HG02798 (cell line): Measurements from ENCODE around the gene ACTR6.
"Not testable (repeated sequence)": the region's sequence is repeated elsewhere in the genome, so short reads cannot be mapped to it uniquely, and the experiment has no call there.

ENCODE experiments used
- ATAC-seq: cut with Tn5 transposase; IDR thresholded peaks from one replicate; pipeline ENCODE4 v1.9.1; 2021; ENCODE audit warnings: mild to moderate bottlenecking; ENCODE audit not compliant: unreplicated experiment, poor library complexity

Gene ACTR6

DNA sequence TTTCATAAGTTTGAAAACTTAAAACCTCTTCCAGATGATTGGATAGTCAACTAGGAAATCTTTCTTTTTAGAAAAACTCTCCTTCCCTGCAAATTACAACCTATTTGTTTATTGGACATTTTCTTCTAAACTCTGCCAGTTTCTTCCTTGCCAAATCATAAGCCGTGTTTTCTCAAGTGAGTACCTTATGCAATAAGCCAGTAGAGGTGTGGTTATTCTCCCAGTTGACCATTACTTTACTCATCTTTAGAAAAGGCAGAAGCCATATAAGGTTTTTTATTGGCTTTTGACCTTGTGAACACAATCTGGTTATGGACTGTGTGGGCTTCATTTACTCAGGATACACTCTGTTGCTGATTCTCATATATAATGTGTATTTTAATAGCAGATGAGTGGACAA is 14.6 kb downstream of the ACTR6 start:
- ATAC-seq, result no peak

DNA sequence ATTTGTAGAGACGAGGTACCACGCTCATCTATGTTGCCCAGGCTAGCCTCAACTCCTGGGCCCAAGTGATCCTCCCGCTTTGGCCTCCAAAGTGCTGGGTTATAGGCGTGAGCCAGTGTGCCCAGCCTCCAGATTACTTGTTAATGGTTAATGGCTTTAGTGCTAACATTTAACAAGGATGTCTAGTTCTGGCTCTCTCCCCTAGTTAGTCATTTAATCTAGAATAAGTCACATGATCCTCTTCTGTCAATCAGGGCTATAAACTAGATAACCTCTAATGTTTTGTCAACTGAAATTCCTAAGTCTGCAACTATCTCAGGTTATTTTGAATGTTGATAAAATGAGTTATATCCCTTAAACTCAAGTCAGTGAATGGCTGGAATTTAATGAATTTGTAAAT is 15.7 kb downstream of the ACTR6 start:
- no peak for ATAC-seq

DNA sequence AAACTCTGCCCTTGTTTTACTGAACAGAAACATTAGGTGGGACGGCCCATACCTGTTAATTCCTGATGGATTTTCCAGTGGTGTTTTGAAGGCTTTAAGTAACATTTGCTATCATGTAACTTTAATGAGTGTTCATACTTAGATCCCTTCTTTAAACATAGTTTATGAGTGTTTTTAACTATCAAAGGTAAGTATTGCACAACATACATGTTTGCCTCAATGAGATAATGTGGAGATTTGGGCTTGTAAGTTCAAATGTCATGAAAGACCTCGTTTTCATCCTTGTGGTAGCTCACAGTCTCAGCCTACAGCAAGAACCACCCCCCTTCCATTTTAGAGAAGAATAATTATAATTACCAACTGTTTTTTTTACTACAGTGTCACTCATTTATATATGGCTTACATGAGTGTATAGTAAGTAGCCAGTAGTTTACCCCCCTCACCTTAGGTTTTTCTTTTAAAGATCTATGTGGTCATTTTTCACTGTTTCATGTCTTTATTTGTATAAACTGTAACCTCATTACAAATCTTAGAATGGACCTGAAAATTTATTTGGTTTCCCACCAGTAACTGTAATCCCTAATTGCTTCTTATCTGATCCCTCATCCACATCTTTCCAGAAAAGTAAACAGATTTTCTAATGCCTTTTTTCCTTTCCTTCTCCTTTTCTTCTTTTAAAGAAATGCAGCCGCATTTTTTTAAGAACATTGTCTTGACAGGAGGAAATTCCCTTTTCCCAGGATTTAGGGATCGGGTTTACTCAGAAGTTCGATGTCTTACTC is 18.9 kb downstream of the ACTR6 start:
- ATAC-seq, result no peak

DNA sequence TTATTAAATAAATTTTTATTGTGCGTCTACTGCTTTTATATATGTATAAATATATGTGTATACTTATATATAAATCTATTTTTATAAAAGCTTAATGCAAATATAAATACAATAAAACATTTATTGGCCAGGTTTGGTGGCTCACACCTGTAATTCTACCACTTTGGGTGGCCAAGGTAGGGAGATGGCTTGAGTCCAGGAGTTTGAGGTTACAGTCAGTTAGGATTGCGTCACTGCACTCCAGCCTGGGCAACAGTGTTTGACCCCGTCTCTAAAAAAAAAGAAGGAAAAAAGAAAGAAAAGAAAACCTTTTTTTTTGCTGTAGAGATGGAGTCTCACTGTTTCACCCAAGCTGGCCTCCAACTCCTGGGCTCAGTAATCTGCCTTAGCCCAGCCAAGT is 20.9 kb downstream of the ACTR6 start:
- ATAC-seq, result no peak

DNA sequence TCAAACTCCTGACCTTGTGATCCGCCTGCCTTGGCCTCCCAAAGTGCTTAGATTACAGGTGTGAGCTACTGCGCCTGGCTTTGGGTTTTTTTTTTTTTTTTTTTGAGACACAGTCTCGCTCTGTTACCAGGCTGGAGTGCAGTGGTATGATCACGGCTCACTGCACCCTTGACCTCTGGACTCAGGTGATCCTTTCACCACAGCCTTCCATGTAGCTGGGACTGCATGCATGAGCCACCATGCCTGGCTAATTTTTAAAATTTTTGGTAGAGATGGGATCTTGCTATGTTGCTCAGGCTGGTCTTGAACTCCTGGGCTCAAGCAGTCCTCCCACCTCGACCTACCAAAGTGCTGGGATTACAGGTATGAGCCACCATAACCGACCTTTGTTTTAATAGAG is 21.6 kb downstream of the ACTR6 start:
- not testable (repeated sequence) for ATAC-seq

DNA sequence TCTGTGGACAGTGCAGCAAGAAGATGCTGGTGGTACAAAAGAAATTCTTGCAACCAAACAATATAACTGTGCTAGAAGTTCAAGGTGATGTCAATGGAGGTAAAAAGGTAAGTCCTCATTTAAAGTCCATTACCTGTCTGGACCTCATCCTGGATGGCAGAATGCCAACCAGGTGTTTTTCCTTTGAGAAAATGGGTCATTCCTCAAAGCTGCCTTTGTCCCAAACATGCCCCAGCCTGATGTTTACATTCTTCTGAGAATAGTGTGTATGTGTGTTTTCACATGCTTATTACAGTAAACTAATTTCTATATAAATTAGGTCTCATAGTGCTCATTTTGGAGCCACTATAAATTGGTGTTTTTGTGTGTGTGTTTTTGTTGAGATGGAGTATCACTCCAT is 24.9 kb downstream of the ACTR6 start:
- no peak for ATAC-seq

DNA sequence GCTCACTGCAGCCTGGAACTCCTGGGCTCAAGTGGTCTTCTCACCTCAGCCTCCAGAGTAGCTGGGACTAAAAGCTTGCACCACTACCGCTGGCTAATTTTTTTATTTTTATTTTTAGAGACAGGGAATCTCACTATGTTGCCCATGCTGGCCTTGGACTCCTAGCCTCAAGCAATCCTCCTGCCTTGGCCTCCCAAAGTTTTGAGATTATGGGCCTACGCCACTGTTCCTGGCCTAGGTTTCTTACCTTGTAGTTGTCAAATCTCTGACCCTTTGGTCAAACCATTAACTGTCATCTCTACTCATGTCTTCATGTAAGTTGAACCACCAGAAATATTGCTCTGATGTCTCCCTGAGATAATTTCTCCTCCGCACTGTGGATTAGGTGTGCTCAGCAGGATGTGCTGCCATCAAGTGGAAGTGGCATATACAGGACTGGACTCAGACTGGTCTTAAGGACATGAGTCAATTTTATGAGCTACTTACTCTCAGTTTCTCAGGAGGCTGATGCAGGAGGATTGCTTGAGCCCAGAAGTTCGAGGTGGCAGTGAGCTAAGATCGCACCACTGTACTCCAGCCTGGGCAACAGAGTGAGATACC is 28.5 kb downstream of the ACTR6 start:
- ATAC-seq, result no peak

DNA sequence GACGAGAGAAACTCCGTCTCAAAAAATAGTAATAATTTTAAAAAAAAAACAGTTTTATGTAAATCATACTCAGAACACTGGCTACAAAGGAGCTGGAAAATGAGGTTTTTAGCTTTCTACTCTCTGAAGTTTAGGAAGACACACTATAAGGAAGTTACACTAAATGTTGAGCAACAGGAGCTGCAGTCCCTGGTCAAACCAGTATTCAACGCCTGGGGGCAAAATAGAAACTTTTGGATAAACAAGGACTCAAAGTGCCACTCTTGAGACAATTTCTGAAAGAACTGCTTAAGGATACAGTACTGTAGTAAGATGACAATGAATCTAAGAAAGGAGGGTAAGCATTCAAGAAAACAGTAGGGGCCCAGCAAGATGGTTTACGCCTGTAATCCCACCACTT is 29.3 kb downstream of the ACTR6 start:
- no peak for ATAC-seq

DNA sequence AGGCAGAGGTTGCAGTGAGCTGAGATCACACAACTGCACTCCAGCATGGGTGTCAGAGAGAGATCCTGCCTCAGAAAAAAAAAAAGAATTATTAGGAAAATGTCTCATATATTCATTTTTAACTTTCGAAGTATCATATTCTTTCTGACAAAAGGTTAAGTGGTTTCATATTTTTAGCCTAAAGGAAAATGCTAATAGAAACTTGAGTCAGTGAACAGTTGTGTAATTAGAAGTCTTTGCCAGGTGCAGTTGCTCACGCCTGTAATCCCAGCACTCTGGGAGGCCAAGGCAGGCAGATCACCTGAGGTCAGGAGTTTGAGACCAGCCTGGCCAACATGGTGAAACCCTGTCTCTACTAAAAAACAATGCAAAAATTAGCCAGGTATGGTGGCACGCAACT is 31.3 kb downstream of the ACTR6 start:
- ATAC-seq, result not testable (repeated sequence)

DNA sequence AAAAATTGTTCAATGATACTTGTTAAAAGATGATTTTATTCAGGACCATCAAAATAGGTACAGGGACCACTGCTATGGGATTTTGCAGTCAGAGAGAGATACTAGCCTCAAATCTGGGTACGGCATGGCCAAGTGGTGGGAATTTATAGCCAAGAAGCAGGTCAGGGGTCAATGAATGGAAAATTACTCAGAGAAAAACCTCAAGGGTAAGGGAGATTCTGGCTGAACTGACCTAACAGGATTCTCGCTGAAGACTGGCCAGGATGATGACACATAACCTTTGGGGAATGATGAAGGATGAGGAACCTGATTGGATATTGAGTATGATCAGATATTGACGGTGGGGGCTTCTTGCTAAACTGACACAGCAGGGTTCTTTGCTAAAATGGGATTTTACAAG is 33.6 kb downstream of the ACTR6 start:
- ATAC-seq, result no peak

DNA sequence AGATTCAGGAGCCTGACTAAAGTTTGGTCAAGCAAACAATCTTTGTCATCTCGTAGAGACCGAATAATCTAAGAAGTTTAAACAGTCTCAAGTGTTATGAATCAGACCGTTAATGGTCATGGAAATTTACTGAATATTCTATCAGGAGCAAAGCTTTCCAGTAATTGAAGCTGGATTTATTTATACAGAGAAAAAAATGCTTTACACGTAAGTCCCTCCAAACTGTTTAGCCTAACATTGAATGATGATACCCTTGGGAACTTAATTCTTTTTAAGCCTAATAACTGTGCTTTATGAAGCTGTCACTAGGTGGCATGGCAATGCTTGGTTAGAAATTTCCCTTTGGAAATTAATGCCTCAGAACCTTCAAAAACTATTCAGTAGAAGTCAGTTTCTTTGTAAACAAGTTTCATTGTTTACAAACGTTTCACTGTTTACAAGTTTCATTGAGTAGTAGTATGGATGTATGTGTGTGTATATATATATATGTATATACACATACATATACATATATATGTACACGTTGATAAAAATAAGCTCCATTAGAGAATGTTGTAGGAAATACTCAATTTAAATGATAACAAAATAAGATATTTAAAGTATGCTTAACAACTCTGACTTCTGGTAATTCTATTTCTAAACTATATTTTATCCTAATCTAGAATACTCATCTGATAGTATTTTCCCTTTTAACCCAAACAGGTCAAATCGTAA is 34.1 kb downstream of the ACTR6 start:
- no peak for ATAC-seq

DNA sequence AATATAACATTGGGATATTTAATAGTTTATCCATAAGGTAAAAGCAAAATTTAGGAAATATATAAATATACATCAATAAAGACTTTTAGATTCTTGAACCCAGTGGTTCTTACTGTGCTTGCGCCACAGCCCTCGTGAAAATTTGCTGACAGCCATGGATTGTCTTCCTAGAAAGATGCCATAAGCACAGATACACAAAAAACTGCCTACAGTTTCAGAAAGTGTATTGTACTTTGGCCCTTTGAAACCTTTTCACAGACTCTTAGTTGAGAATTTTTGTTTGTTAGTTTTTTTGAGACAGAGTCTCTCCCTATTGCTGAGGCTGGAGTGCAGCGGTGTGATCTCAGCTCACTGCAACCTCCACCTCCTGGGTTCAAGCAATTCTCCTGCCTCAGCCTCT is 38.2 kb downstream of the ACTR6 start:
- ATAC-seq, result no peak

DNA sequence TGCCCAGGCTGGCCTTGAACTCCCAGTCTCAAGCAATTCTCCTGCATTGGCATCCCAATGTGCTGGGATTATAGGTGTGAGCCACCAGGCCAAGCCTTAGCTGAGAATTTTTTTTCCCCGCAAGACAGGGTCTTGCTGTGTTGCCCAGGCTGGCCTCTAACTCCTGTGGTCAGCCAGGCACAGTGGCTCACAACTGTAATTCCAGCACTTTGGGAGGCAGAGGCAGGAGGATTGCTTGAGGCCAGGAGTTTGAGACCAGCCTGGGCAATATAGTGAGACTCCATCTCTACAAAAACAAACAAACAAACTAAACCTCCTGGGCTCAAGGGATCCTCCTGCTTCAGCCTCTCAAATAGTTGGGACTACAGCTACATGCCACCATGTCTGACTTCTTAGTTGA is 39.0 kb downstream of the ACTR6 start:
- no peak for ATAC-seq

DNA sequence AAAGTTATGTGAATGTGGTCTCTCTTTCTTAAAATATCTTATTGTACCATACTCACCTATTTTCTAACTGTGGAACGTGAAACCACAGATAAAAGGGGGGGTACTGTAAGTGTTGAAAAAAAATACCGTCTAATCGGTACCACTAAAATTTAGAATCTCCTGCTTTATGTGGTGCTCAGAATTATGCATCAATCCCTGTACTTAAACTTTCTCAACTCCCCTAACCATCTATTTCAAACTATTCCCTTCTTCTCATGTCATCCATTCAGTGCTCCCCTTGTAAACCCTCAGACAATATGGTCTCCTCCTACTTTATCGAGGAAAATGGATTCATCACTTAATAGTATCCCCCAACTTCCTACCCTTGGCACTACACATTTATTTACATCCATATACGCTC is 42.5 kb downstream of the ACTR6 start:
- no peak for ATAC-seq

DNA sequence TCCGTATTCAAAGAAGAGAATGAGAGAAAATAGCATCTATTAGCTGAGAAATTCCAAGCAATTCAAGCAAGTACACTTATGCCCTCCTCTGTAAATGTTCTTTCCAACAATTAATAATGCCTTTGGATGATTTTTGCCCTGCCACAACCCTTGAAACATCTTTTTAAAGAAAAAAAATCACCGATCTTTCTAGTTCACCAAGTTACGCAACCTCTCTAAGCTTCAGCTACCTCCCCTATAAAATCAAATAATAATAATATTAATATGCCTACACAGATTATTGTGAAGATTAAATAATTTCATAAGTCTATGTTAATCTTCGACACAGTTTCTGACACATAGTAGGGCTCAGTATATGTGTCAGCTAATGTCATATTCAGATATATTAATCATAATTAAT is 47.1 kb downstream of the ACTR6 start:
- ATAC-seq, result no peak

DNA sequence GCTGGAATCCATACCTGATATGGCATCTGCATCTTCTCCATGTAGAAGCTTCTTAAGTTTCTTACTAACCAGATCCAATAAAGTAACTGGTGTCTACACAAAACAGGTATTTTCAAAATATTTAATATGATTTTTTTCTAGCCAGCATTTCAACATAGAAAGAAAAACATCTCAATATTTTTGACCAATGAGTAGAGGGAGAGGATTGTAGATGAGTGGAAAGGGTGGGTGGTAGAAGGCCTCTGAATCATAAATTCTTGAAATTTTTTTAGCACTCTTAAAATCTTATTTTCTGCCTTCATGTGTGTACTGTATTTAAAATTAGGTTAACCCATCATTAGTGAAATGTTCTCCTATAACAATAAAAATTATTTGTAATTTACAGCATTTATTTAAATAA is 48.3 kb downstream of the ACTR6 start:
- ATAC-seq, result no peak

DNA sequence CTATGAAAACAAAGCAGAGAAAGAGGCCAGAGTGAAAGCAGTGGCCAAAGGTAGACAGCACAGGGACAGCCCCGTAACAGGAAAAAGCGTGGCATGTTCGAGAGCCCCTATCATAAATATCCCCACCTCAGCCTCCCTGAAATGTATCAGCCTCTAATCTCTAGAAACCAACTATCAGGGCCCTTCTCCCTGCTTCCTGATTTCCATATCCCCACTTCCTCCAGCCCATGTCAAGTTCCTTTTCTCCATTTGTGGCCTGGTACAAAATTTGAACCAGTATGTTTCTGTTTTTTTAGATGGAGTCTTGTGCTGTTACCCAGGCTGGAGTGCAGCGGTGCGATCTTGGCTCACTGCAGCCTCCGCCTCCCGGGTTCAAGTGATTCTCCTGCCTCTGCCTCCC is 49.3 kb downstream of the ACTR6 start:
- ATAC-seq, result no peak

DNA sequence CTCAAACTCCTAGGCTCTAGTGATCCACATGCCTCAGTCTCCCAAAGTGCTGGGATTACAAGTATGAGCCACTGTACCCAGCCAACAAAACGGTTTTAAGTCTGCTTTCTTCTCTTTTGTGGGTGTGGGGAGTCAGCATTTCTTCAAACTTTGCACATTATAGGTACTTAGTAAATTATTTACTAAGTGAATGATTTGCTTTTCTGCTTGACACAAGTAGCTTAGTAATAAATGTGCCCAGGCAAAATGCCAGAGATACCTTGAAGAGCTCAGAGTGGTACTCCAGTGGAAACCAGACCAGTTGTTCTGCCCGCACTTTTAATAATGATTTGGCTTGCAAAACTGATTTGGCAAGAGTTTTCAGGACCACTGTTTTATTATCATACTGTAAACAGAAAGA is 51.3 kb downstream of the ACTR6 start:
- ATAC-seq, result no peak

DNA sequence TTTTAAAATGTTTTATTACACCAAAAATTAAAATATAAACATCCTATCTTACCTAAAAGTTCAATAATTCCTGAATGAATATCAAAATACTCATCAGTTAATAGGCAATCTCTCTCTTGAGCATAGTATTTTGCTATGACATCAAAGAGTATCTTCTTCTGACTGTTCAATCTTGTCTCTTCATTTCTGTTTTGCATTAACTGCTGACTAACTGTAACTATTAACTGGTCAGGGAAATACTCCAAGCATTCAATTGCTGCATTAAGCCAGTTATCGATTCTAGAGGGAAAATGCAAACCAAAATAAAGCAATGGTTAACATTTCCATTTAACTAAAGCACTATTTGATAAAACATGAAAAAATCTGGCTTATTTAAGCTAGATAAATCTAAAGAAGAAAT is 52.8 kb downstream of the ACTR6 start:
- ATAC-seq, result no peak

DNA sequence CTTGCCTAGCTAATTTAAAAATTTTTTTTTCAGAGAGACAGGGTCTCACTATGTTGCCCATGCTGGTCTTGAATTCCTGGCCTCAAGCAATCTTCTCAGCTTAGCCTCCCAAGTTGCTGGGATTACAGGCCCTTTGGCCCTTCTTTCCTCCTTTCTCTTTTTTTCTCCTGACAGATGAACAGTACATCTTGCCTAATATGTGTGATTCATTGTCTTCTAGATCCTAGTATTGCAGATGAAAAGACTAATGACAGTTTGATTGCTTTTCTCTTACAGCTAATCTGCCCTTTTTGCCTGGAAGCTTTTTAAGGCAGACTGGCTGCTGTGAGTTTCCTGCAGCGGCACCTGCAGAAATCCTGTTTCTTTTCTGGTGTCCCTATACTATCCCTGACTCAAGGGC is 54.3 kb downstream of the ACTR6 start:
- ATAC-seq, result no peak

DNA sequence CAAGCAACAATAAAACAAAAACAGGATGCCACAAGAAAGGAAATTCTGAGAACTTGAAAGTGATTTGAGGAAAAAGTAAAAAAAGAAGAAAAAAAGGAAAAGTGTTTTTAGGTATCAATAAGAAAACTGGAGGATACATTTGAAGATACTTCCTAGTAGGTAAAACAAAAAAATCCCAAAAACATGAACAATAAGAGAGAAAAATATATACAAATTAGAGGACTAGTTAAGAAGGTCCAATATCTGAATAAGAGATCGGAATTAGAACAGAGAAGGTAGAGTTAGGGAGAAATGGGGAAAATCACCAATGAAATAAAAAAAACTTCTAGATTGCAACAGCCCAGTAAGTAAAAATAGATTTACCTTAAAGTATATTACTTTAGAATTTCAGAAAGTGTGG is 57.5 kb downstream of the ACTR6 start:
- no peak for ATAC-seq

DNA sequence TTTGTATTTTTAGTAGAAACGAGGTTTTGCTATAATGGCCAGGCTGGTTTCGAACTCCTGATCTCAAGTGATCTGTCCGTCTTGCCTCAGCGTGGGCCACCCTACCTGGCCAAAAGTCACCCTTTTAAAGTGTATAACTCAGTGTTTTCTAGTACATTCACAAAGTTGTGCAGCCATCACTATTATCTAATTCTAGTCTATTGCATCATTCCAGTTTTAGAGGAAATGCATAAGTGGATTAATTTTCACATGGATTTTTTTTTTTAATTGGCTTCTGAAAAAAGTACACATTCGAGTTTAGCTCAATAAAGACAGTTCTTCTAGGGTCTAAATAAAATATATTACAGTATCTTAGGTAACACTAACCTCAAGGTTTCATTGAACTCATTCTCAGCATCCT is 62.5 kb downstream of the ACTR6 start:
- ATAC-seq, result no peak
